B cell (primary cell): ENCODE data around the gene MRPL52. TPM values are rescaled to one million over a fixed set of nuclear protein-coding genes. Genes with fewer than 3 reads are reported as not detected.

Source experiments
- ATAC-seq: fragments of 200-7000 bp; cut with Tn5 transposase; one replicate; pipeline ENCODE4 v1.10.0; 2021; ENCODE audit warnings: low read depth, mild to moderate bottlenecking, moderate number of reproducible peaks, moderate library complexity
- CTCF ChIA-PET: fragments of 350-600 bp; sonication (Branson Sonifier 250); formaldehyde crosslinking; loops from one replicate; lab custom pipeline; 2021; ENCODE audit warnings: antibody characterized with exemption, inconsistent platforms; lab: Charles Lee
- POLR2A ChIA-PET: fragments of 350-600 bp; sonication (Branson Sonifier 250); formaldehyde crosslinking; loops from one replicate; lab custom pipeline; 2021; ENCODE audit warnings: antibody characterized with exemption; lab: Charles Lee
- DNase-seq: peaks from one replicate; pipeline ENCODE4 v3.0.0; 2013
- H2AFZ ChIP-seq: 2 replicates; pipeline ENCODE4 v1.6.1; 2012; ENCODE audit warnings: mild to moderate bottlenecking, low read depth, low read length; ENCODE audit not compliant: insufficient read depth, poor library complexity, severe bottlenecking
- H3K27ac ChIP-seq, 2 donors: 1 replicate in 1 of 2; 2 replicates in 1 of 2; pipeline ENCODE4 v1.5.1; 2012 to 2013; ENCODE audit warnings: low read length in 2 of 2, mild to moderate bottlenecking in 2 of 2, moderate library complexity in 1 of 2
- H3K27me3 ChIP-seq, 4 experiments: fragments of 200-600 bp in 1 of 4; sonication (generic) in 1 of 4; replicated peaks in 1 of 4; 1 replicate in 2 of 4; 2 replicates in 2 of 4; pipeline versions ENCODE4 v1.6.1 to v1.7.0; 2013 to 2016; ENCODE audit warnings: low read length in 3 of 4, mild to moderate bottlenecking in 2 of 4, mixed read lengths in 1 of 4, moderate library complexity in 1 of 4; ENCODE audit not compliant: insufficient read depth in 4 of 4, control insufficient read depth in 3 of 4; ENCODE audit errors: control extremely low read depth in 1 of 4
- H3K36me3 ChIP-seq, 2 experiments: replicated peaks in 1 of 2; 1 replicate in 1 of 2; 2 replicates in 1 of 2; pipeline versions ENCODE4 v1.6.1 to v1.7.1; 2013; ENCODE audit warnings: low read length in 1 of 2; ENCODE audit not compliant: insufficient read depth in 2 of 2, control insufficient read depth in 1 of 2; ENCODE audit errors: control extremely low read depth in 1 of 2, extremely low read depth in 1 of 2
- H3K4me1 ChIP-seq, 2 donors: fragments of 200-600 bp in 1 of 2; sonication (generic) in 1 of 2; 1 replicate in 1 of 2; 2 replicates in 1 of 2; pipeline versions ENCODE4 v1.5.1 to v1.6.1; 2013 to 2017; ENCODE audit warnings: low read length in 2 of 2; ENCODE audit not compliant: control insufficient read depth in 2 of 2, insufficient read depth in 2 of 2
- H3K4me2 ChIP-seq: replicated peaks from 2 replicates; pipeline ENCODE3; 2012; ENCODE audit warnings: mild to moderate bottlenecking, low read depth, low read length; ENCODE audit not compliant: poor library complexity, severe bottlenecking
- H3K4me3 ChIP-seq, 5 experiments: fragments of 200-600 bp in 1 of 5; sonication (generic) in 1 of 5; 1 replicate in 3 of 5; 2 replicates in 2 of 5; pipeline versions ENCODE4 v1.5.1 to v1.7.0; 2011 to 2016; ENCODE audit warnings: low read length in 4 of 5, mild to moderate bottlenecking in 4 of 5, low read depth in 2 of 5, control low read depth in 1 of 5, moderate library complexity in 1 of 5; ENCODE audit not compliant: insufficient read depth in 1 of 5; ENCODE audit errors: control extremely low read depth in 1 of 5, extremely low read depth in 1 of 5
- H3K79me2 ChIP-seq: fragments of 200-600 bp; sonication (generic); one replicate; pipeline ENCODE4 v1.6.0; 2016; ENCODE audit warnings: low read length; ENCODE audit not compliant: control insufficient read depth, insufficient read depth
- H3K9ac ChIP-seq: fragments of 200-600 bp; sonication (generic); 2 replicates; pipeline ENCODE4 v1.6.1; 2017; ENCODE audit warnings: mild to moderate bottlenecking, low read length, moderate library complexity
- H3K9me3 ChIP-seq, 3 donors: one replicate each; pipeline versions ENCODE4 v1.6.1 to v1.7.1; 2013; ENCODE audit warnings: low read length in 2 of 3; ENCODE audit not compliant: control insufficient read depth in 2 of 3, insufficient read depth in 1 of 3; ENCODE audit errors: control extremely low read depth in 1 of 3
- H4K20me1 ChIP-seq: 2 replicates; pipeline ENCODE4 v1.6.0; 2012; ENCODE audit warnings: mild to moderate bottlenecking, low read length; ENCODE audit not compliant: insufficient read depth, control insufficient read depth, poor library complexity, severe bottlenecking
- H3K27ac Mint-ChIP-seq: one replicate; pipeline ENCODE4 v1.8.0; 2021; ENCODE audit warnings: mixed read lengths
- H3K27me3 Mint-ChIP-seq: one replicate; pipeline ENCODE4 v1.8.0; 2021; ENCODE audit warnings: mixed read lengths
- H3K4me1 Mint-ChIP-seq: one replicate; pipeline ENCODE4 v1.8.0; 2021; ENCODE audit warnings: mixed read lengths
- H3K4me3 Mint-ChIP-seq: one replicate; pipeline ENCODE4 v1.8.0; 2021; ENCODE audit warnings: mixed read lengths
- H3K9me3 Mint-ChIP-seq: one replicate; pipeline ENCODE4 v1.8.0; 2022; ENCODE audit warnings: mixed read lengths; ENCODE audit not compliant: insufficient read depth
- CTCF ChIP-seq: fragments of 200-600 bp; IDR thresholded peaks from one replicate; pipeline ENCODE4 v1.8.0; 2022; ENCODE audit warnings: antibody characterized with exemption, mild to moderate bottlenecking
- EZH2 ChIP-seq: IDR thresholded peaks from 2 replicates; pipeline ENCODE4 v1.6.1; 2012; ENCODE audit warnings: borderline replicate concordance, low read depth, mild to moderate bottlenecking, moderate library complexity, low read length; ENCODE audit not compliant: insufficient read depth, poor library complexity, severe bottlenecking
- WGBS: methylation state at CpG from one replicate; pipeline ENCODE4 v1.1.5; 2013; ENCODE audit warnings: missing lambda C conversion rate; ENCODE audit not compliant: insufficient coverage; 5-methylcytosine and 5-hydroxymethylcytosine counted together
- intact Hi-C: fragments of 100-400 bp; cut with micrococcal nuclease; formaldehyde crosslinking; loops from one replicate; pipeline ENCODE4 v1.10.0; 2022
- polyA plus RNA-seq: library from polyadenylated mRNA; depleted of rRNA; stranded (reverse); fragments of >200 nt; gene quantifications from 2 replicates; pipeline ENCODE4 v1.2.3, GENCODE V29; 2012
- total RNA-seq, 2 donors: library from RNA; stranded (reverse); fragments of 120-200 nt in 1 of 2; gene quantifications; 1 replicate in 1 of 2; 2 replicates in 1 of 2; pipeline versions ENCODE4 v1.2.3 to v1.2.4, GENCODE V29; 2013 to 2022

MRPL52 gene
- total and polyA plus RNA-seq, 2 donors (not counting 1 experiment from before 2014, with no cell fraction given), result 37.4 to 91.6 TPM

DNA sequence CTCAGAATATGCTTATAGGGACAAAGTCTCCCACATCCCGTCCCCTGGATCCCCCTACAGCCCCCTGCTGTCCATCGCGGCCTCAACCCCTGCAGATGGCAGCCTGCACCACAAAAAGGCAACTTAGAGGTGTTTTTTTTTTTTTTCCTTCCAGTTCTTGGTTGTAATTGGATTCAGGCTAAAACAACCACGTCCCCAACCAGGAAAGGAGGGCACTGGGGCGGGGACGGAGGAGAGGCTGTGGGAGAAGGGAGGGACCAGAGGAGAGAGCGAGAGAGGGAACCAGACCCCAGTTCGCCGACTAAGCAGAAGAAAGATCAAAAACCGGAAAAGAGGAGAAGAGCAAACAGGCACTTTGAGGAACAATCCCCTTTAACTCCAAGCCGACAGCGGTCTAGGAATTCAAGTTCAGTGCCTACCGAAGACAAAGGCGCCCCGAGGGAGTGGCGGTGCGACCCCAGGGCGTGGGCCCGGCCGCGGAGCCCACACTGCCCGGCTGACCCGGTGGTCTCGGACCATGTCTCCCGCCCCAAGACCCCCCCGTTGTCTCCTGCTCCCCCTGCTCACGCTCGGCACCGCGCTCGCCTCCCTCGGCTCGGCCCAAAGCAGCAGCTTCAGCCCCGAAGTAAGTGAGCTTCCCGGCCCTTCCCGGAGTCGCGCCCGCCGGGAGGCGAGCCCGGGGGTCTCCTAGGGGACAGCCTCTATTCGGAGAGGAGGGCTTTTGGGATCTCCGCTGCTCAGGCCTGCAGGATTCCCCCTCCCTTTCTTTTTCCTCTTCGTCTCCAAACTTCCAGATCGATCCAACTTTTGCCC, 6.8 kb downstream of the MRPL52 start, which contains the start of gene MMP14:
MMP14 (plus strand) TSS at position 285 of the 813 bp plus-strand sequence; CDS start at position 518, 233 bp downstream.
- peaks cover 23% of the 10 kb centered on the region for H3K4me1 Mint-ChIP-seq
- TF ChIP-seq CTCF (no peak), EZH2 (no peak)
- ATAC-seq (peak; percentile 36), DNase-seq (no peak)
- no peak within 1 kb of the TSS for H3K27ac ChIP-seq
- H3K27ac Mint-ChIP-seq, result peak within 1 kb of the TSS; percentile 94
- intact Hi-C loops, result no loop called here
- H4K20me1 ChIP-seq, result no peaks in the 10 kb centered on the region
- H3K27me3 Mint-ChIP-seq, result peaks cover 4% of the 10 kb centered on the region
- H3K4me2 ChIP-seq, result peak within 1 kb of the TSS; percentile 88
- H3K36me3 ChIP-seq, result peaks cover 12 to 32% of the 10 kb centered on the region in 2 experiments
- H3K4me3 Mint-ChIP-seq, result peak within 1 kb of the TSS; percentile 96
- H3K27me3 ChIP-seq, result peaks cover 0 to 29% (median 11%) of the 10 kb centered on the region in 4 experiments
- 9% methylated on average over 37 of the region's 46 CpGs for WGBS
- POLR2A ChIA-PET, result interaction anchor here (0.6 to 1.6 kb wide), 3 partner anchors 13 to 85 kb away, joined by 4 to 6 read pairs (median 6); no protein-coding TSS in a partner anchor
- H3K79me2 ChIP-seq, result no peaks in the 10 kb centered on the region
- H3K9me3 ChIP-seq, result peaks cover 0 to 5% (median 0%) of the 10 kb centered on the region in 3 donors
- CTCF ChIA-PET, result interaction anchor here (0.7 to 8.7 kb wide), 10 partner anchors 13 to 263 kb away, joined by 3 to 90 read pairs (median 8); partner anchors contain the start of gene OXA1L
- H2AFZ ChIP-seq, result peak within 1 kb of the TSS; percentile 88
- peaks cover 18 to 22% of the 10 kb centered on the region in 2 donors for H3K4me1 ChIP-seq
- no peaks in the 10 kb centered on the region for H3K9me3 Mint-ChIP-seq
- H3K4me3 ChIP-seq, result peak within 1 kb of the TSS; percentile 30 to 66 (median 62)
- H3K9ac ChIP-seq, result peak within 1 kb of the TSS; percentile 60
